HG03280 (cell line): ENCODE measurements around the gene C2CD4A.

Experiments used
- ATAC-seq: cut with Tn5 transposase; IDR thresholded peaks from one replicate; pipeline ENCODE4 v1.9.1; 2021; ENCODE audit warnings: mild to moderate bottlenecking, moderate library complexity; ENCODE audit not compliant: unreplicated experiment

The C2CD4A gene

DNA sequence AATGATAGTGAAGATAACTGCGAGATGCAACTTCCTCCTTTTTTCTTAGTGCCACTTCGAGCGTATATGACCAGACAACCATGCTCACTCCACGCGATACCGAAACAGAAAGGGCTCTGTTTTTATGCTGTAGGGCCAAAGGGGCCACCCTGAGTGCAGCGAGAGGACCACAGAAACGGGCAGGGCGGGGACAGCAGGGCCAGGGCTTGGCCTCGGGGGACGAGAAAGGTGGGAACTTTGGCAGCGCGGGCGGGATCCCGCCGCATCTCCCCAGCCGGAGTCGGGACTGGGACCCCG lies 7.0 kb upstream of the C2CD4A start:
- peak; percentile 67 for ATAC-seq

DNA sequence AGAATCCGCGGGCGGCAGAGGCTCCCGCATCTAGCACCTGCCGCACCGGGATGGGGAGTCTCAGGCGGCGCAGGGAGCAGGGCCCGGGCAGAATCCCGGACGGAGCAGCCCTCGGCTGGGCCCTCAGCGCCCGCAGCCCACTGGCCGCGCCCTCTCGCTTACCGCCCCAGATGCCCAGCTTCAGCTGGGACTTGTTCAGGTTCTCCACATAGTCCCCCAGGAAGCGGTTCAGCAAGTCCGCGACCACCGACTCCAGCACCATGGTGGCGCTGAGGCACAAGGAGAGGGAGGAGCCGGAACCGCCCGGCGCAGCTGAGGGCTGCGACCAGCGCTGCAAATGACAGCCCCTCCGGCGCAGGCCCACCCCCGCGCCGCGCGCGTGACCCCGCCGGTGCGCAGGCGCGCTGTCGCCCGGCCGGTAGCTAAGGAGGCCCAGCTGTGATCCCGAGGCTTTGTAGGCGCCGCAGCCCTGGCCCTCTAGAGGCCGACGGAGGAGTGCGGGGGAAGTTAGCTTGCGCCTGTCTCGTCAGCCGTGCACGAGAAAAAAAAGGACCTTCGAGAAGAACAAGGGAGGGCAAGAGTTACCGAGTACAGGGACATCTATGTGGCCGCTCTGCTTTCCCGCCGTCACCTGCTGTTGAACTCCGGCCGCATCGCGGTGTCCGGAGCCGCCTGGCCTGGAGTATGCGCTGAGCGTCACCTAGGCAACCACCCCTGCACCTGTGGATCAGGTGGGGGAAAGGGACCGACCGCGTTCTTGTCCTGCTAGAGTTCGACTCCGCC lies 6.5 kb upstream of the C2CD4A start, which contains the start of gene VPS13C:
Gene VPS13C, minus strand, starts transcription at position 335 of the 783 bp plus-strand sequence. Its CDS starts 73 bp downstream, at position 262.
- ATAC-seq, result peak; percentile 88

GRCh38 chr15:62060896-62061280 lies 5.9 kb upstream of the C2CD4A start:
- ATAC-seq, result no peak

GRCh38 chr15:62063825-62064635 lies 2.7 kb upstream of the C2CD4A start:
- no peak for ATAC-seq

GRCh38 chr15:62067448-62068044 lies 769 bp downstream of the C2CD4A start:
- ATAC-seq, result peak; percentile 46

- ATAC-seq, result peak; percentile 42
Observed at GRCh38 chr15:62068071-62068809, 1.5 kb downstream of the C2CD4A start.

- ATAC-seq, result no peak
Observed at GRCh38 chr15:62068810-62069167, 2.0 kb downstream of the C2CD4A start.

- no peak for ATAC-seq
Observed at GRCh38 chr15:62069551-62069950, 2.8 kb downstream of the C2CD4A start.

GRCh38 chr15:62071711-62072308 lies 5.0 kb downstream of the C2CD4A start:
- ATAC-seq, result no peak

DNA sequence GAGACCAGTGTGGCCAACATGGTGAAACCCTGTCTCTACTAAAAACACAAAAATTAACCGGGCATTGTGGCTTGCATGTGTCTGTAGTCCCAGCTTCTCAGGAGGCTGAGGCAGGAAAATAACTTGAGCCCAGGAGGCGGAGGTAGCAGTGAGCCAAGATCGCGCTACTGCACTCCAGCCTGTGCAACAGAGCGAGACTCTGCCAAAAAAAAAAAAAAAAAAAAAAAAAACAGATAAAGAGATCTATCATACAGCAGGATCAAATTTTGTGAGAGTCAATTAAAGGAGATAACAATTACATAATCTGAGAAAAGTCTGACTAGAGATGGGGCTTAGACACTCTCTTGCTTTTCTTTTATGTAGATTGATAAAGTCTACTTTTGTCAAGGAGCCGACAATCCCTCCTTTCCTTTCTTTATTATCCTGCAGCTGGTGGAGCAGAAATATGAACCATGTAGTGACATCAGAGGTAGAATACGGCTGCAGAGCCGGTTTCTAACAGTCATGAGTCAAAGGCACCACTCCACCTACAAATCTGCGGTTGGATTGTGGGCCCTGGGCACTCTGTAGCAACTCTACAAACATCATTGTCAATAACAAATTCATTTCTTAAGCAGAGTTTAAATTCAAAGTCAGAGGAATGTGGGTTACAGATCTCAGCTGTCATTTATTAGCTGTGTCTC lies 9.0 kb downstream of the C2CD4A start:
- no peak for ATAC-seq

- no peak for ATAC-seq
Observed at GRCh38 chr15:62079594-62079993, 12.8 kb downstream of the C2CD4A start.

DNA sequence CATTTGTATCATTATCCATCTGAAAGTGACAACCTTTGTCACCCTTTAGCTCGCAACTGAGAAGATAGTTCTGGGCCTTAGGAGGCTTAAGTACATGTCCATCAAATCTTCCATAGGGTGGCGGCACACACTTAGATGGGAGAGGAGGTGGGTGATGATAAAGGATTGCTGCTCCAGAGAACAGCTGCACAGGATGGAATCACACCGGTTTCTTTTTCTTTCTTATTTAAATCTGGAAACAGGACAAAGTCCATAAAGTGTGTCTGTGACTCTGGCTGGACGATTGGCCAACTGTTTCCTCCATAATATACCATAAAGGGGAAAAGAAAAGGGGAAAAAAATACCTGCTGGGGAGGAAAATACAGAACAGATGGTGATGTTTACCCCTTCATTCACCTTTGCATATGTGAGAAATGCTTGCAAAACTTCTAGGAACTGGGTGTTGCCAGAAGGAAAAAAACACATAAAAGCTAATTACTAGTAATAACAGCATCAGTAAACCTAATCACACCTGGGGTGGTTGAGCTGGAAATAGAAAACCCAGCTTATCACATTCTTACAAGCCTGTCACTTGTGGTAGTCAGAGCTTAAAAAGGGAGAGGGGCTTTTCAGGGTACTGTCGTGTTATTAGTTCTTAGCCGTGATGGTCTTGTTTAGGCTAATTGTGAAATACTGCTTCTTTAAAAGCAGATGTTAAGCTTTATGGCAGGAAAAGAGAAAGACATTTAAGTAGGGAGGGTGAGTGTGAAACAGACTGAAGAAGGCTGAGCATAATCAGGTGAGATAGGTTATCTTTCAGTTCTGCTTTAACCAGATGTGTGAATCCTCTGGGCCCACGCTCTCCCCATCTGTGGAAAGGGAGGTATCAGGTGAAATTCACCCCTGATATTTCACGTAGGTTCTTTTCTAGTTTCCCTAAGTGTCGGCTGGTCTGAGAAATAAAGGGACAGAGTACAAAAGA lies 16.7 kb downstream of the C2CD4A start:
- no peak for ATAC-seq

GRCh38 chr15:62085740-62086139 lies 19.0 kb downstream of the C2CD4A start:
- no peak for ATAC-seq

DNA sequence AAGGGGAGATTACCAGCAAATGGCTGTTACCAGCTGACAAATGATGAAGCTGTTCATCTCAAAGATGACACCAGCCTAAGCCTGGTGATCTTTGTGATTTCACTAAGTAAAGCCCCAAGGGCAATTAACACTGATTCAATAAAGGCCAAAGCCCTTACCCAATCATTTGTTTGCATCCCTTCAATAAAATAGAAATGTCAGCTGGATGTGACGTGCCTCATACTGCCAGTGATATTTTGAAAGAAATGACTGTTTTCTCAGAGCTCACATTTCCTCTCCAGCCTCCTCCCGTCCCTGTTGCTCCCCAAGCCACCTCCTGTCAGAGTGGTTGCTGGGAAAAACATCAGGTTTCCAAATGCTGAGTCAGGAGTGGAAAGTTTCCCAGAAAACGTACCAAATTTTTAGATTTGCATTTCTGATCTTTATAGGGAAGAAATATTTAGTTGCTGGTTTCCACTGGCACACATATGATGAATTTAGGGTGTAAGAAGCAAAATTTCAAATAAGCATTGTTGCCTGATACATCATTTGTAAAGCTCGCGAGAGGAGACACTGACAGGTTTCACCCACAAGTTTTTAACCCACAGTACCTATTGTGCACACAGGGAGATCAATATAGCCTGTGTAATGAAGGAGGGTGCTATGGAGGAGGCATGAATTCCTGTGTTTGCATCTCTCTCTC lies 21.0 kb downstream of the C2CD4A start:
- ATAC-seq, result no peak

DNA sequence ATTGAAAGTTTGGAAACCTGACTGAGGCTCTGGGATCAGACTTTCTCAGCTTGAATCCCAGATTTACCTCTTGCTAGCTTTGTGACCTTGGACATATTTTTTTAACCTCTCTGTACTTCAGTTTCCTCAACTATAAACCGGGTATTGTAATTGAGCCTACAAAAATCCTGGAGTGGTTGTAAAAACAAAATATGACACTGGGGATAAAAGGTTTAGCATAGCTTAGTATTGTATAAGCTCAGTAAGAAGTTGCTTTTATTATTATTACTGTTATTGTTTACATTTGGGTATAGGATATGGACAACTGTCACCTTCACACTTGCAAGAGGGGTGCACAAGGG lies 21.5 kb downstream of the C2CD4A start:
- no peak for ATAC-seq

DNA sequence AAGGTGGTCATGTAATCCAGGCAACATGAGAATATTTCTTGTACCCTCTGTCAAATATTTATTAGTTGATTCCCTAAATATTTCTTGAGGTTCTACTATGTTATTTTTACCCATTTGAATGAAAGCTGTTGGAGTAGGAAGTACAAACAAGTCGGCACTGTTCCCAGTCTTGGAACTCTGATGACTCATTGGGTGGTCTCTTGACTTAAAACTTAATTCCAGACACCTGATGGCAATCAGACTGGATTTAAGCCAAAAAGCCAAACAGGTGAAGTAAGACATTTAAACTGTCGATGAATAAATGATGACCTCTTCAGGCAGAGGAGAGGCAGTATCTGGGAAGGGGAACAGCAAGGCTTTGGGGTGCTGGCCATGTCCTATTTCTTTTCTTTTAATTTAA lies 22.8 kb downstream of the C2CD4A start:
- ATAC-seq, result no peak

DNA sequence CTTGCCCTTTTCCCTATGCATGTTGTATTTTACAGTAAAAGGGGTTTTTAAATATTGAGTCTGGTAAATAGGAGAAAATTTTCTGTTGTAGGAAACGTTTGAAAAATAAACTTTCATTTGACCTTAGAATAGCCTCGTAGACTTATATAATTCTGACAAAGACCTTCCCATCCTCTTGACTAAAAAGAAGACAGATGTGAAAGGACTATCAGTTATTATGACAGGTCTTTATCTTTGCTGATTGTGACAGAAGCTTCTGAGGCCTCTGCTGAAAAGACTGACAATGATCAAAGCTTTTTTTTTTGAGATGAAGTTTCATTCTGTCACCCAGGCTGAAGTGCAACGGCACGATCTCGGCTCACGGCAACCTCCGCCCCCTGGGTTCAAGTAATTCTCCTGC lies 24.2 kb downstream of the C2CD4A start:
- ATAC-seq, result no peak

DNA sequence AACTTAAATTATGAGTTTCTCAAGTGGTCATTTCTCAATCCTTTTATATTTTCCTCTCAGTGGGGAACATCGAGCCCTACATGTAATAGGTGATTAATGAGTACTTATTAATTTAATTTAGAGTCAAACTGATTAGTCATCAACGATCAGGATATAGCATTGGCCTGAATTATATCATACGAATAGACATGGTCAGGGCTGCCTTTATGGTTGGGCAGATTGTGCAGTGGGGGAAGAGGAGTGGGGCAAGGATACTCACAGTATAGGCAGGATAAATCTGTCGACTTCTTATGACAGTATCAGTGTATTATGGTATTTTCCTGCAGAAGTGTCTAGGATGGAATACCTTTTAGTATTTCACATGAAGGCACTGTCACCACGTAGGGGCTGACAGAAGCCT lies 27.0 kb downstream of the C2CD4A start:
- no peak for ATAC-seq

- ATAC-seq, result no peak
Observed at GRCh38 chr15:62094388-62094787, 27.6 kb downstream of the C2CD4A start.
